ENCODE results near the gene OPCML.

DNA sequence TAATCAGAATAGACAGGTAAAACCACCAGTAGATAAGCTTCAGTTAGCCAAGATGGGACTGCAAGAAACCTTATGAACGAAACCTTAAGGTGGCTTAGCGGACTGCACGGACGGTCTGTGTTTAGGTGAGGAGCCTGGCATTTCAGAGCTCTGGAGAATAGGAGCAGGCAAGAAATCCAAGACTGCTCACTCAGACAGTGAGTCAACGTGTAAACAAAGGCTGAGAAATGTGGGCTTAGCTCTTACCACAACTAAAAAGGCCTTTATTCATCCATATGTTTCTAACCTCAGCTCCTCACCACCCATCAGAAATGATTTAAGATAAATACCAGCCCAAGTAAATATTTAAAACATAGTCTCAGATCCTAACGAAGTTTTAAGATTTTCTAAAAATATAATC, 657.7 kb downstream of the OPCML start:
- TF ChIP-seq, protein P1, sequence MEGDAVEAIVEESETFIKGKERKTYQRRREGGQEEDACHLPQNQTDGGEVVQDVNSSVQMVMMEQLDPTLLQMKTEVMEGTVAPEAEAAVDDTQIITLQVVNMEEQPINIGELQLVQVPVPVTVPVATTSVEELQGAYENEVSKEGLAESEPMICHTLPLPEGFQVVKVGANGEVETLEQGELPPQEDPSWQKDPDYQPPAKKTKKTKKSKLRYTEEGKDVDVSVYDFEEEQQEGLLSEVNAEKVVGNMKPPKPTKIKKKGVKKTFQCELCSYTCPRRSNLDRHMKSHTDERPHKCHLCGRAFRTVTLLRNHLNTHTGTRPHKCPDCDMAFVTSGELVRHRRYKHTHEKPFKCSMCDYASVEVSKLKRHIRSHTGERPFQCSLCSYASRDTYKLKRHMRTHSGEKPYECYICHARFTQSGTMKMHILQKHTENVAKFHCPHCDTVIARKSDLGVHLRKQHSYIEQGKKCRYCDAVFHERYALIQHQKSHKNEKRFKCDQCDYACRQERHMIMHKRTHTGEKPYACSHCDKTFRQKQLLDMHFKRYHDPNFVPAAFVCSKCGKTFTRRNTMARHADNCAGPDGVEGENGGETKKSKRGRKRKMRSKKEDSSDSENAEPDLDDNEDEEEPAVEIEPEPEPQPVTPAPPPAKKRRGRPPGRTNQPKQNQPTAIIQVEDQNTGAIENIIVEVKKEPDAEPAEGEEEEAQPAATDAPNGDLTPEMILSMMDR (conservative IDR thresholded peaks at IDR 0.05 in 1 of 2, IDR thresholded peaks at IDR 0.05 in 1 of 2; ENCODE audit: extremely low read depth in 1 of 2, insufficient read depth in 1 of 2, low read depth in 1 of 2, low read length in 2 of 2): no peak
- no peak for TF ChIP-seq EZH2 (IDR thresholded peaks at IDR 0.05; ENCODE audit: borderline replicate concordance, low read length)

All from mammary epithelial cell (primary cell).